Measurements from ENCODE around the gene RNF214. TPM values are rescaled to one million over a fixed set of nuclear protein-coding genes. Genes with fewer than 3 reads are reported as not detected.
A peak's percentile ranks its signal among the peaks of the same experiment; 100 is the strongest.

The RNF214 gene
- total and polyA plus RNA-seq, 3 experiments from 2014 or later: 25.1 to 35.0 (median 25.3) TPM

- Histone ChIP-seq H3K36me3 (ENCODE audit: insufficient read depth, low read length) (peaks cover 67% of the 10 kb centered on the region), H3K9me3 (ENCODE audit: low read length) (no peaks in the 10 kb centered on the region), H3K4me1 (ENCODE audit: insufficient read depth, low read length) (peaks cover 33% of the 10 kb centered on the region), H3K27me3 (ENCODE audit: insufficient read depth, low read length, poor library complexity, severe bottlenecking) (no peaks in the 10 kb centered on the region), H3K4me3 (ENCODE audit: low read length) (no peak overlapping the region), H3K27ac (ENCODE audit: low read depth, low read length) (no peak overlapping the region)
- peak; percentile 22 to 65 (median 62) for DNase-seq
- POLR2A ChIA-PET: interaction anchor here (1.1 kb wide), 2 partner anchors 16 to 54 kb away, joined by 3 to 4 read pairs; no protein-coding TSS in a partner anchor
- H3K4me3 Mint-ChIP-seq: peak overlapping the region in 5 of 7 donors; percentile 36 to 53 (median 50)
- CTCF ChIA-PET: interaction anchor here (0.7 to 3.0 kb wide), 17 partner anchors 8 to 494 kb away, joined by 3 to 33 read pairs (median 4); partner anchors contain the start of genes APOA5, SIDT2 and SIK3
- no peaks in the 10 kb centered on the region for H3K9me3 Mint-ChIP-seq
- no peaks in the 10 kb centered on the region for H3K27me3 Mint-ChIP-seq
- H3K27ac Mint-ChIP-seq: peak overlapping the region; percentile 35 to 90 (median 78)
- peaks cover 16 to 91% (median 23%) of the 10 kb centered on the region in 3 donors for H3K36me3 Mint-ChIP-seq
- H3K4me1 Mint-ChIP-seq: peaks cover 39 to 55% (median 46%) of the 10 kb centered on the region in 3 donors
These were observed 5.8 kb upstream of the RNF214 start for GRCh38 chr11:117226388-117227385.

- Mint-ChIP-seq H3K9me3 (no peaks in the 10 kb centered on the region), H3K4me1 (peaks cover 42 to 57% (median 48%) of the 10 kb centered on the region in 3 donors), H3K27ac (peak overlapping the region; percentile 14 to 96 (median 66)), H3K4me3 (peak overlapping the region in 6 of 7 donors; percentile 25 to 69 (median 52)), H3K36me3 (peaks cover 16 to 82% (median 18%) of the 10 kb centered on the region in 3 donors), H3K27me3 (no peaks in the 10 kb centered on the region)
- CTCF ChIA-PET: interaction anchor here (0.9 to 2.8 kb wide), 2 partner anchors 49 to 437 kb away, joined by 3 to 8 read pairs; partner anchors contain the start of genes APOA5 and SIDT2
- POLR2A ChIA-PET: no interaction called here
- Histone ChIP-seq H3K4me1 (ENCODE audit: insufficient read depth, low read length) (peaks cover 34% of the 10 kb centered on the region), H3K4me3 (ENCODE audit: low read length) (no peak overlapping the region), H3K27me3 (ENCODE audit: insufficient read depth, low read length, poor library complexity, severe bottlenecking) (no peaks in the 10 kb centered on the region), H3K36me3 (ENCODE audit: insufficient read depth, low read length) (peaks cover 57% of the 10 kb centered on the region), H3K9me3 (ENCODE audit: low read length) (no peaks in the 10 kb centered on the region), H3K27ac (ENCODE audit: low read depth, low read length) (no peak overlapping the region)
- DNase-seq: no peak
These were observed 4.4 kb upstream of the RNF214 start for GRCh38 chr11:117228091-117228490.

GRCh38 chr11:117229411-117229810 is 3.1 kb upstream of the RNF214 start:
- Histone ChIP-seq H3K27me3 (ENCODE audit: insufficient read depth, low read length, poor library complexity, severe bottlenecking) (no peaks in the 10 kb centered on the region), H3K4me1 (ENCODE audit: insufficient read depth, low read length) (peaks cover 42% of the 10 kb centered on the region), H3K4me3 (ENCODE audit: low read length) (peak overlapping the region; percentile 91), H3K36me3 (ENCODE audit: insufficient read depth, low read length) (peaks cover 44% of the 10 kb centered on the region), H3K9me3 (ENCODE audit: low read length) (no peaks in the 10 kb centered on the region), H3K27ac (ENCODE audit: low read depth, low read length) (peak overlapping the region; percentile 92)
- Mint-ChIP-seq H3K27me3 (no peaks in the 10 kb centered on the region), H3K9me3 (no peaks in the 10 kb centered on the region), H3K27ac (peak overlapping the region; percentile 83 to 99 (median 96)), H3K4me1 (peaks cover 54 to 71% (median 61%) of the 10 kb centered on the region in 3 donors), H3K36me3 (peaks cover 16 to 69% (median 18%) of the 10 kb centered on the region in 3 donors), H3K4me3 (peak overlapping the region; percentile 90 to 100 (median 98))
- POLR2A ChIA-PET: interaction anchor here (1.0 to 4.0 kb wide), 2 partner anchors 51 to 84 kb away, joined by 9 to 21 read pairs; partner anchors contain the start of gene SIDT2
- CTCF ChIA-PET: interaction anchor here (0.9 to 2.8 kb wide), 5 partner anchors 15 to 438 kb away, joined by 3 to 8 read pairs (median 3); partner anchors contain the start of genes APOA5 and SIDT2
- no peak for DNase-seq

- CTCF ChIA-PET: interaction anchor here (0.6 to 2.8 kb wide), 7 partner anchors 16 to 439 kb away, joined by 3 to 8 read pairs (median 3); partner anchors contain the start of genes APOA5 and SIDT2
- Histone ChIP-seq H3K27ac (ENCODE audit: low read depth, low read length) (peak overlapping the region; percentile 92), H3K36me3 (ENCODE audit: insufficient read depth, low read length) (peaks cover 41% of the 10 kb centered on the region), H3K9me3 (ENCODE audit: low read length) (no peaks in the 10 kb centered on the region), H3K27me3 (ENCODE audit: insufficient read depth, low read length, poor library complexity, severe bottlenecking) (no peaks in the 10 kb centered on the region), H3K4me1 (ENCODE audit: insufficient read depth, low read length) (peaks cover 42% of the 10 kb centered on the region), H3K4me3 (ENCODE audit: low read length) (peak overlapping the region; percentile 91)
- POLR2A ChIA-PET: interaction anchor here (0.6 to 4.0 kb wide), 2 partner anchors 51 to 183 kb away, joined by 3 to 21 read pairs; partner anchors contain the start of gene SIDT2
- Mint-ChIP-seq H3K4me1 (peaks cover 54 to 71% (median 62%) of the 10 kb centered on the region in 3 donors), H3K36me3 (peaks cover 16 to 64% (median 16%) of the 10 kb centered on the region in 3 donors), H3K9me3 (no peaks in the 10 kb centered on the region), H3K27ac (peak overlapping the region; percentile 92 to 99 (median 96)), H3K27me3 (no peaks in the 10 kb centered on the region), H3K4me3 (peak overlapping the region; percentile 90 to 100 (median 98))
- no peak for DNase-seq
These were observed 2.6 kb upstream of the RNF214 start for GRCh38 chr11:117229931-117230285.

GRCh38 chr11:117230286-117230961 is 2.0 kb upstream of the RNF214 start:
- H3K9me3 ChIP-seq (ENCODE audit: low read length): no peaks in the 10 kb centered on the region
- no peaks in the 10 kb centered on the region for H3K27me3 Mint-ChIP-seq
- peak overlapping the region; percentile 91 for H3K4me3 ChIP-seq (ENCODE audit: low read length)
- peaks cover 38% of the 10 kb centered on the region for H3K36me3 ChIP-seq (ENCODE audit: insufficient read depth, low read length)
- peak overlapping the region; percentile 90 to 100 (median 98) for H3K4me3 Mint-ChIP-seq
- ChIA-PET POLR2A (interaction anchor here (0.5 to 4.0 kb wide), 5 partner anchors 17 to 1855 kb away, joined by 3 to 21 read pairs (median 4); partner anchors contain the start of genes CEP164 and SIDT2), CTCF (interaction anchor here (0.6 to 2.8 kb wide), 10 partner anchors 10 to 439 kb away, joined by 3 to 8 read pairs (median 4); partner anchors contain the start of genes APOA5, CEP164 and SIDT2)
- H3K36me3 Mint-ChIP-seq: peaks cover 16 to 58% (median 16%) of the 10 kb centered on the region in 3 donors
- no peaks in the 10 kb centered on the region for H3K27me3 ChIP-seq (ENCODE audit: insufficient read depth, low read length, poor library complexity, severe bottlenecking)
- peak; percentile 17 to 72 (median 67) for DNase-seq
- peak overlapping the region; percentile 92 to 99 (median 96) for H3K27ac Mint-ChIP-seq
- H3K27ac ChIP-seq (ENCODE audit: low read depth, low read length): peak overlapping the region; percentile 92
- H3K4me1 Mint-ChIP-seq: peaks cover 54 to 71% (median 62%) of the 10 kb centered on the region in 3 donors
- peaks cover 42% of the 10 kb centered on the region for H3K4me1 ChIP-seq (ENCODE audit: insufficient read depth, low read length)
- no peaks in the 10 kb centered on the region for H3K9me3 Mint-ChIP-seq

- DNase-seq: peak in 1 of 5 donors; percentile 11
- H3K4me1 Mint-ChIP-seq: peaks cover 54 to 71% (median 62%) of the 10 kb centered on the region in 3 donors
- peaks cover 16 to 53% (median 16%) of the 10 kb centered on the region in 3 donors for H3K36me3 Mint-ChIP-seq
- peak overlapping the region; percentile 90 to 100 (median 98) for H3K4me3 Mint-ChIP-seq
- Histone ChIP-seq H3K4me1 (ENCODE audit: insufficient read depth, low read length) (peaks cover 41% of the 10 kb centered on the region), H3K4me3 (ENCODE audit: low read length) (peak overlapping the region; percentile 91), H3K9me3 (ENCODE audit: low read length) (no peaks in the 10 kb centered on the region), H3K27ac (ENCODE audit: low read depth, low read length) (peak overlapping the region; percentile 92), H3K36me3 (ENCODE audit: insufficient read depth, low read length) (peaks cover 32% of the 10 kb centered on the region), H3K27me3 (ENCODE audit: insufficient read depth, low read length, poor library complexity, severe bottlenecking) (no peaks in the 10 kb centered on the region)
- CTCF ChIA-PET: interaction anchor here (0.8 to 2.8 kb wide), 8 partner anchors 8 to 440 kb away, joined by 3 to 8 read pairs (median 4); partner anchors contain the start of genes APOA5 and CEP164
- H3K9me3 Mint-ChIP-seq: no peaks in the 10 kb centered on the region
- POLR2A ChIA-PET: interaction anchor here (0.5 to 4.0 kb wide), 6 partner anchors 16 to 1854 kb away, joined by 3 to 21 read pairs (median 6); partner anchors contain the start of genes CEP164 and SIDT2
- H3K27ac Mint-ChIP-seq: peak overlapping the region; percentile 92 to 99 (median 96)
- H3K27me3 Mint-ChIP-seq: no peaks in the 10 kb centered on the region
These were observed 1.3 kb upstream of the RNF214 start for GRCh38 chr11:117230999-117231841.

Measured in CD8-positive, alpha-beta memory T cell (primary cell).